HG03520 (cell line): ENCODE results near the gene C2orf69.

ENCODE experiments used
- ATAC-seq: cut with Tn5 transposase; IDR thresholded peaks from one replicate; pipeline ENCODE4 v1.9.1; 2021; ENCODE audit warnings: mild to moderate bottlenecking, moderate library complexity; ENCODE audit not compliant: unreplicated experiment

The C2orf69 gene

GRCh38 chr2:199966976-199967375 is 55.9 kb downstream of the C2orf69 start:
- no peak for ATAC-seq

- ATAC-seq, result no peak
Observed at GRCh38 chr2:199968126-199968525, 57.0 kb downstream of the C2orf69 start.

GRCh38 chr2:199972088-199972626 is 61.1 kb downstream of the C2orf69 start:
- ATAC-seq, result no peak

GRCh38 chr2:199973703-199974102 is 62.6 kb downstream of the C2orf69 start:
- ATAC-seq, result no peak

- ATAC-seq, result no peak
Observed at GRCh38 chr2:199975273-199975895, 64.3 kb downstream of the C2orf69 start.
